H9 (cell line): Measurements from ENCODE around the gene TBXAS1. TPM values are rescaled to one million over a fixed set of nuclear protein-coding genes. Genes with fewer than 3 reads are reported as not detected.

Experiments used
- DNase-seq: peaks from one replicate; pipeline ENCODE4 v3.0.0-alpha.2; 2017
- H2AFZ ChIP-seq: one replicate; pipeline ENCODE4 v1.6.1; 2013; ENCODE audit warnings: mild to moderate bottlenecking, low read length, control low read depth, moderate library complexity
- H2AK5ac ChIP-seq: 2 replicates; pipeline ENCODE4 v1.6.1; 2013; ENCODE audit warnings: low read length, control low read depth, mixed read lengths; ENCODE audit not compliant: insufficient read length
- H2BK120ac ChIP-seq: one replicate; pipeline ENCODE4 v1.6.1; 2013; ENCODE audit warnings: low read depth, mild to moderate bottlenecking, low read length, control low read depth, inconsistent platforms; ENCODE audit not compliant: poor library complexity, severe bottlenecking
- H2BK12ac ChIP-seq: 2 replicates; pipeline ENCODE4 v1.6.1; 2013; ENCODE audit warnings: low read length, control low read depth, mixed read lengths, low read depth; ENCODE audit not compliant: insufficient read length
- H2BK15ac ChIP-seq: 2 replicates; pipeline ENCODE4 v1.6.1; 2013; ENCODE audit warnings: low read depth, low read length, control low read depth
- H2BK20ac ChIP-seq: one replicate; pipeline ENCODE4 v1.6.1; 2013; ENCODE audit warnings: low read depth, mild to moderate bottlenecking, low read length, control low read depth, inconsistent platforms; ENCODE audit not compliant: poor library complexity, severe bottlenecking
- H2BK5ac ChIP-seq: 2 replicates; pipeline ENCODE4 v1.6.1; 2013; ENCODE audit warnings: low read length, control low read depth, mixed read lengths; ENCODE audit not compliant: insufficient read length
- H3K14ac ChIP-seq: 2 replicates; pipeline ENCODE4 v1.6.1; 2013; ENCODE audit warnings: low read length, control low read depth; ENCODE audit not compliant: insufficient read depth
- H3K18ac ChIP-seq: 2 replicates; pipeline ENCODE4 v1.6.1; 2013; ENCODE audit warnings: low read depth, mild to moderate bottlenecking, mixed read lengths, low read length, control low read depth; ENCODE audit not compliant: insufficient read length
- H3K23ac ChIP-seq: 2 replicates; pipeline ENCODE4 v1.6.1; 2013; ENCODE audit warnings: low read length, control low read depth, mixed read lengths, low read depth; ENCODE audit not compliant: insufficient read length
- H3K23me2 ChIP-seq: 2 replicates; pipeline ENCODE4 v1.6.1; 2013; ENCODE audit warnings: low read depth, mild to moderate bottlenecking, mixed read lengths, low read length, control low read depth; ENCODE audit not compliant: insufficient read length, poor library complexity, severe bottlenecking
- H3K27ac ChIP-seq: 2 replicates; pipeline ENCODE4 v1.5.1; 2013; ENCODE audit warnings: low read length, control low read depth, mixed read lengths, low read depth; ENCODE audit not compliant: insufficient read length
- H3K27me3 ChIP-seq: 2 replicates; pipeline ENCODE4 v1.6.1; 2013; ENCODE audit warnings: low read length, control low read depth, inconsistent platforms; ENCODE audit not compliant: insufficient read depth
- H3K4ac ChIP-seq: 2 replicates; pipeline ENCODE4 v1.6.1; 2013; ENCODE audit warnings: low read depth, mild to moderate bottlenecking, control low read depth, inconsistent platforms, low read length, moderate library complexity
- H3K4me1 ChIP-seq: 2 replicates; pipeline ENCODE4 v1.6.1; 2013; ENCODE audit warnings: low read length, control low read depth, inconsistent platforms; ENCODE audit not compliant: insufficient read depth
- H3K4me2 ChIP-seq: 2 replicates; pipeline ENCODE4 v1.6.1; 2013; ENCODE audit warnings: low read length, control low read depth, mixed read lengths; ENCODE audit not compliant: insufficient read length, insufficient read depth
- H3K56ac ChIP-seq: 2 replicates; pipeline ENCODE4 v1.6.1; 2013; ENCODE audit warnings: low read depth, mild to moderate bottlenecking, mixed read lengths, low read length, control low read depth; ENCODE audit not compliant: insufficient read length
- H3K79me1 ChIP-seq: 2 replicates; pipeline ENCODE4 v1.6.1; 2013; ENCODE audit warnings: low read depth, mild to moderate bottlenecking, moderate library complexity, low read length, control low read depth, inconsistent platforms; ENCODE audit not compliant: insufficient read depth, poor library complexity, severe bottlenecking
- H3K79me2 ChIP-seq: 2 replicates; pipeline ENCODE4 v1.6.1; 2013; ENCODE audit warnings: low read length, control low read depth, inconsistent platforms; ENCODE audit not compliant: insufficient read depth
- H3K9ac ChIP-seq: 2 replicates; pipeline ENCODE4 v1.6.1; 2013; ENCODE audit warnings: low read length, control low read depth, mixed read lengths; ENCODE audit not compliant: insufficient read length; ENCODE audit errors: extremely low read depth
- H3K9me3 ChIP-seq: one replicate; pipeline ENCODE4 v1.6.1; 2013; ENCODE audit warnings: low read depth, low read length, inconsistent platforms; ENCODE audit not compliant: control insufficient read depth
- H3T11ph ChIP-seq: one replicate; pipeline ENCODE4 v1.6.1; 2013; ENCODE audit warnings: mild to moderate bottlenecking, low read length, control low read depth, inconsistent platforms
- H4K20me1 ChIP-seq: one replicate; pipeline ENCODE4 v1.6.1; 2013; ENCODE audit not compliant: control insufficient read depth, insufficient read length, insufficient read depth
- H4K5ac ChIP-seq: 2 replicates; pipeline ENCODE4 v1.6.1; 2013; ENCODE audit warnings: low read depth, mild to moderate bottlenecking, mixed read lengths, low read length, control low read depth; ENCODE audit not compliant: insufficient read length
- H4K8ac ChIP-seq: replicated peaks from 2 replicates; pipeline ENCODE4 v1.6.1; 2013; ENCODE audit warnings: low read length, control low read depth, mixed read lengths, low read depth; ENCODE audit not compliant: insufficient read length
- H4K91ac ChIP-seq: 2 replicates; pipeline ENCODE4 v1.6.1; 2013; ENCODE audit warnings: low read depth, mild to moderate bottlenecking, moderate library complexity, mixed read lengths, low read length, control low read depth; ENCODE audit not compliant: insufficient read length
- H3K27ac Mint-ChIP-seq, 3 experiments: 2 replicates in 2 of 3; 3 replicates in 1 of 3; pipeline ENCODE4 v1.8.0; 2020 to 2021; ENCODE audit warnings: mixed read lengths in 3 of 3, mild to moderate bottlenecking in 1 of 3, moderate library complexity in 1 of 3
- H3K27me3 Mint-ChIP-seq: 2 replicates; pipeline ENCODE4 v1.8.0; 2021; ENCODE audit warnings: low read depth, mild to moderate bottlenecking, moderate library complexity, mixed read lengths
- H3K36me3 Mint-ChIP-seq, 3 experiments: 2 replicates in 2 of 3; 3 replicates in 1 of 3; pipeline ENCODE4 v1.8.0; 2020 to 2021; ENCODE audit warnings: low read depth in 3 of 3, mixed read lengths in 3 of 3; ENCODE audit not compliant: insufficient read depth in 1 of 3
- H3K4me1 Mint-ChIP-seq, 2 experiments: 2 replicates each; pipeline ENCODE4 v1.8.0; 2020; ENCODE audit warnings: mixed read lengths in 2 of 2
- H3K4me3 Mint-ChIP-seq, 2 experiments: 2 replicates in 1 of 2; 3 replicates in 1 of 2; pipeline ENCODE4 v1.8.0; 2020 to 2021; ENCODE audit warnings: mild to moderate bottlenecking in 2 of 2, mixed read lengths in 2 of 2, moderate library complexity in 1 of 2
- H3K9me3 Mint-ChIP-seq, 2 experiments: 2 replicates in 1 of 2; 3 replicates in 1 of 2; pipeline ENCODE4 v1.8.0; 2020; ENCODE audit warnings: mild to moderate bottlenecking in 2 of 2, mixed read lengths in 2 of 2, moderate library complexity in 1 of 2
- CTCF ChIP-seq: fragments of 200-600 bp; sonication (generic); conservative IDR thresholded peaks from 3 replicates; pipeline ENCODE4 v1.8.0; 2021; ENCODE audit warnings: antibody characterized with exemption, mild to moderate bottlenecking
- WGBS: extraction: QIAGEN DNeasy Blood & Tissue Kit; methylation state at CpG from one replicate; pipeline ENCODE4 v1.1.7; 2013; ENCODE audit warnings: missing lambda C conversion rate, low lambda C conversion rate, mixed read lengths; ENCODE audit not compliant: insufficient read length; ENCODE audit errors: extremely low coverage; 5-methylcytosine and 5-hydroxymethylcytosine counted together
- total RNA-seq: library from RNA; stranded (reverse); gene quantifications from 2 replicates; pipeline ENCODE4 v1.2.1, GENCODE V29; 2021

Gene TBXAS1
- total RNA-seq, 1 experiment from 2014 or later = 0.39 TPM

- Histone ChIP-seq H3K23ac (no peak overlapping the region), H2BK5ac (no peak overlapping the region), H3K27me3 (no peaks in the 10 kb centered on the region), H3K9ac (no peak overlapping the region), H3K9me3 (no peaks in the 10 kb centered on the region), H3K56ac (no peak overlapping the region), H2BK15ac (no peak overlapping the region), H3K23me2 (no peaks in the 10 kb centered on the region), H3K14ac (no peak overlapping the region), H3K27ac (no peak overlapping the region), H2AK5ac (no peak overlapping the region), H3K79me2 (no peaks in the 10 kb centered on the region), H2BK120ac (no peak overlapping the region), H4K20me1 (no peaks in the 10 kb centered on the region), H3K18ac (no peak overlapping the region), H2BK20ac (no peak overlapping the region), H2BK12ac (no peak overlapping the region), H3T11ph (no peak overlapping the region), H4K91ac (no peak overlapping the region), H2AFZ (no peak overlapping the region), H3K4ac (no peak overlapping the region), H3K4me1 (no peaks in the 10 kb centered on the region), H4K8ac (no peak overlapping the region), H4K5ac (no peak overlapping the region), H3K4me2 (no peak overlapping the region), H3K79me1 (no peaks in the 10 kb centered on the region)
- H3K4me3 Mint-ChIP-seq = no peak overlapping the region
- peaks cover 20 to 34% of the 10 kb centered on the region in 2 experiments for H3K4me1 Mint-ChIP-seq
- no CpG with 5 or more reads among the region's 10 CpGs for WGBS
- no peaks in the 10 kb centered on the region; the same call in 1 of the 2 replicates for H3K27me3 Mint-ChIP-seq
- H3K36me3 Mint-ChIP-seq = no peaks in the 10 kb centered on the region
- TF ChIP-seq CTCF = no peak
- no peak for DNase-seq
- H3K27ac Mint-ChIP-seq = no peak overlapping the region
- H3K9me3 Mint-ChIP-seq = no peaks in the 10 kb centered on the region
These were observed 177.5 kb downstream of the TBXAS1 start for GRCh38 chr7:140006600-140006999.
